ENCODE measurements around the gene HSD17B10. TPM values are rescaled to one million over a fixed set of nuclear protein-coding genes. Genes with fewer than 3 reads are reported as not detected.
A peak's percentile ranks its signal among the peaks of the same experiment; 100 is the strongest.

HSD17B10 gene
- total and polyA plus RNA-seq, 2 of the 13 experiments (the other 11 are each of a cell fraction or from before 2014, with no cell fraction given) = 68.7 to 84.7 TPM

- in situ Hi-C loops (cut with HindIII; ENCODE audit: extremely low pct_ligation_motif_present, low pct_unique_long_range_greater_than_20kb) = no loop called here
- intact Hi-C loops (cut with micrococcal nuclease; ENCODE audit: unreplicated experiment) = no loop called here
- CTCF ChIA-PET (ENCODE audit: low intra/inter-chr PET ratio, low total read pairs) = no interaction called here
- no peak for FAIRE-seq
- H3K4me3 ChIP-seq (replicated peaks in 1 of 3; ENCODE audit: insufficient read depth in 1 of 3, low read depth in 2 of 3, low read length in 3 of 3) = no peak overlapping the region
- no peak for DNase-seq (ENCODE audit: low spot score)
- no TSS peak for BruUV-seq (replicated peaks)
- POLR2A ChIA-PET = no interaction called here
- no peak overlapping the region for H3K9ac ChIP-seq (ENCODE audit: insufficient read depth, low read depth, low read length)
- H2AFZ ChIP-seq (ENCODE audit: low read length) = no peak overlapping the region
- no peaks in the 10 kb centered on the region for H3K79me2 ChIP-seq (ENCODE audit: insufficient read depth, low read length)
- H3K27me3 ChIP-seq (ENCODE audit: control insufficient read depth in 1 of 2, insufficient read depth in 2 of 2, low read length in 2 of 2) = no peaks in the 10 kb centered on the region
- H3K36me3 ChIP-seq (replicated peaks in 1 of 2; ENCODE audit: control insufficient read depth in 1 of 2, insufficient read depth in 2 of 2, low read length in 2 of 2) = peaks cover 3 to 16% of the 10 kb centered on the region in 2 experiments; a peak in 3 of 5 replicates
- no peaks in the 10 kb centered on the region for H4K20me1 ChIP-seq (ENCODE audit: insufficient read depth, low read length)
- no peak for TF ChIP-seq TMF1 (CRISPR knock-in tag; IDR thresholded peaks at IDR 0.05; ENCODE audit: low read depth)
- no peak for TF ChIP-seq HOMEZ (CRISPR knock-in tag; IDR thresholded peaks at IDR 0.05; ENCODE audit: low read depth)
- TF ChIP-seq ZFP62 (CRISPR knock-in tag; IDR thresholded peaks at IDR 0.05) = no peak
- no peak for TF ChIP-seq MIER3 (CRISPR knock-in tag; IDR thresholded peaks at IDR 0.05; ENCODE audit: borderline replicate concordance)
- H3K4me2 ChIP-seq (ENCODE audit: low read depth, low read length) = no peak overlapping the region
- H3K4me1 ChIP-seq (ENCODE audit: insufficient read depth, low read length) = no peaks in the 10 kb centered on the region
- H3K27ac ChIP-seq (ENCODE audit: extremely low read length, insufficient read depth, low read length) = no peak overlapping the region
- 100% methylated on average over 2 of the region's 2 CpGs for WGBS (ENCODE audit: low lambda C conversion rate)
- no peaks in the 10 kb centered on the region for H3K9me3 ChIP-seq (ENCODE audit: low read length)
- ATAC-seq = peak; percentile 46; the same call in 2 of the 3 replicates
These were observed 38.4 kb downstream of the HSD17B10 start for GRCh38 chrX:53395605-53396298.

- ATAC-seq (peak; percentile 97), DNase-seq (ENCODE audit: low spot score) (peak; percentile 67), FAIRE-seq (peak; percentile 69)
- Histone ChIP-seq H2AFZ (ENCODE audit: low read length) (no peak overlapping the region), H3K27ac (ENCODE audit: extremely low read length, insufficient read depth, low read length) (peak overlapping the region; percentile 56), H4K20me1 (ENCODE audit: insufficient read depth, low read length) (no peaks in the 10 kb centered on the region), H3K9me3 (ENCODE audit: low read length) (no peaks in the 10 kb centered on the region), H3K4me1 (ENCODE audit: insufficient read depth, low read length) (peaks cover 22% of the 10 kb centered on the region), H3K79me2 (ENCODE audit: insufficient read depth, low read length) (no peaks in the 10 kb centered on the region), H3K4me3 (replicated peaks in 1 of 3; ENCODE audit: insufficient read depth in 1 of 3, low read depth in 2 of 3, low read length in 3 of 3) (no peak overlapping the region), H3K9ac (ENCODE audit: insufficient read depth, low read depth, low read length) (no peak overlapping the region), H3K36me3 (replicated peaks in 1 of 2; ENCODE audit: control insufficient read depth in 1 of 2, insufficient read depth in 2 of 2, low read length in 2 of 2) (peaks cover 7 to 29% of the 10 kb centered on the region in 2 experiments), H3K4me2 (ENCODE audit: low read depth, low read length) (peak overlapping the region; percentile 24; the same call in 1 of the 2 replicates), H3K27me3 (ENCODE audit: control insufficient read depth in 1 of 2, insufficient read depth in 2 of 2, low read length in 2 of 2) (no peaks in the 10 kb centered on the region)
- 60% methylated on average over 2 of the region's 4 CpGs for WGBS (ENCODE audit: low lambda C conversion rate)
- ChIA-PET POLR2A (interaction anchor here (2.0 kb wide), 1 partner anchor 39 kb away, joined by 5 read pairs; the partner anchor contains the start of genes RIBC1 and SMC1A), CTCF (ENCODE audit: low intra/inter-chr PET ratio, low total read pairs) (no interaction called here)
- intact Hi-C loops (cut with micrococcal nuclease; ENCODE audit: unreplicated experiment) = no loop called here
- BruUV-seq (replicated peaks) = no TSS peak
- in situ Hi-C loops (cut with HindIII; ENCODE audit: extremely low pct_ligation_motif_present, low pct_unique_long_range_greater_than_20kb) = no loop called here
- TF ChIP-seq MIER3 (CRISPR knock-in tag; IDR thresholded peaks at IDR 0.05; ENCODE audit: borderline replicate concordance) (no peak), TEAD3 (CRISPR knock-in tag; optimal IDR thresholded peaks at IDR 0.05; ENCODE audit: borderline replicate concordance) (peak; percentile 90), ZNF143 (CRISPR knock-in tag; IDR thresholded peaks at IDR 0.05) (no peak), ZNF670 (CRISPR knock-in tag; IDR thresholded peaks at IDR 0.05; ENCODE audit: borderline replicate concordance) (no peak), ZNF362 (CRISPR knock-in tag; IDR thresholded peaks at IDR 0.05; ENCODE audit: borderline replicate concordance) (no peak), ZNF607 (CRISPR knock-in tag; IDR thresholded peaks at IDR 0.05; ENCODE audit: borderline replicate concordance) (no peak), ARID5B (CRISPR knock-in tag; IDR thresholded peaks at IDR 0.05) (peak; percentile 59)
These were observed 50.6 kb downstream of the HSD17B10 start for GRCh38 chrX:53383376-53384076.

Measured in HepG2 (cell line).